Ishikawa (cell line): ENCODE data around the gene CD248.

ENCODE experiments used
- EGR1 ChIP-seq: IDR thresholded peaks from 2 replicates; pipeline ENCODE4 v1.6.1; 2012
- RAD21 ChIP-seq: IDR thresholded peaks from 2 replicates; pipeline ENCODE4 v1.6.1; 2012; ENCODE audit warnings: low read depth
- REST ChIP-seq: IDR thresholded peaks from 2 replicates; pipeline ENCODE4 v1.6.1; 2012; ENCODE audit warnings: low read depth, mild to moderate bottlenecking
- YY1 ChIP-seq: IDR thresholded peaks from 2 replicates; pipeline ENCODE4 v1.6.1; 2012; ENCODE audit warnings: low read depth

GRCh38 chr11:66363187-66363601, 46.4 kb upstream of the CD248 start:
- TF ChIP-seq EGR1 (no peak), YY1 (no peak), REST (no peak), RAD21 (no peak)
